Stimulated activated CD4-positive, alpha-beta T cell treated with anti-CD3 and anti-CD28 coated beads, Interleukin-15, amount 100 ng/mL, for 24 hours (primary cell): Measurements from ENCODE around the gene PDLIM5.

Source experiments
- DNase-seq: peaks from one replicate; pipeline ENCODE4 v3.0.0-alpha.2; 2020

The PDLIM5 gene

DNA sequence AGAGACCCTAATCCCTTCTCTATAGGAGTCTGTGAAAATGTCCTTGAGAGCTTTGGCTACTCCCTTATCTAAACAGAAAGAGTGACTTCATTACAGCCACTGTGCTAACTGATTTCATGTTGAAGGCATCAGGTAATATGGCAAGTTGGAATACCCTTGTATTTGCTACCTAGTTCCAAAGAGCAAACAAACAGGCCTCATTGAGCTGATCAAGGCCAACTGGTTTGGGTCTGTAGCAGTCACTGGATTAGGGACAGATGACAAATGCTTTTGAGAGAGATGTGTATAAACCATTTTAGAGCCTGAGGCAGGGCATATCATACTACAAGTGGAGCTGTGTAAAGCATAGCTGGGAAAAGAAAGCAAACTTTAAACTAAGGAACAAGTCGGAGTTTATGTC is 22.9 kb upstream of the PDLIM5 start:
- DNase-seq: no peak

DNA sequence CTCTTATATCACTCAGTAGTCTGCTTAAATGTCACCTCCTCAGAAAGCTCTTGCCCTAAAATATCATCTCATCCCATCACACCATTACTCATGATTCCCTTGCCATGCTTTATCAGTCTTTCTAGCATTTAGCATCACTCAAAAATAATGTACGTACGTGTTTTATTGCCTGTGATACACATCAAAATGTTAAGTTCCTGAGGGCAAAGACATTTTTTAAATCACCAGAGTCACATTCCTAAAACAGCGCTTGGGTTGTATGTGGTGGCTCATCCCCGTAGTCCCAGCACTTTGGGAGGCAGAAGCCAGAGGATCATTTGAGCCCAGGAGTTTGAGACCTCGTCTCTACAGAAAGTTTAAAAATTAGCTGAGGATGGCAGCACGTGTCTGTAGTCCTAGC is 21.3 kb upstream of the PDLIM5 start:
- no peak for DNase-seq

DNA sequence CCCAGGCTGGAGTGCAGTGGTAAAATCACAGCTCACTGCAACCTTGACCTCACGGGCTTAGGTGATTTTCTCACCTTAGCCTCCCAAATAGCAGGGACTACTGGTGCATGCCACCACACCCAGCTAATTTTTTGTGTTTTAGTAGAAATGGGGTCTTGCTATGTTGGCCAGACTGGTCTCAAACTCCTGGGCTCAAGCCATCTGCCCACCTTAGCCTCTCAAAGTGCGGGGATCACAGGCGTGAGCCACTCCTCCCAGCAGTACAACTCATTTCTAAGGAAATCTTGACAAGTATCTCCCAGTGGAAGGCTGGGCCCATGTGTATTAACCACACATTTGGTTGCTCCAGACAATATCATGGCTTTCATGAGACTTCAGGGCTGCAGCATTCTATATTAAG is 20.4 kb upstream of the PDLIM5 start:
- no peak for DNase-seq

DNA sequence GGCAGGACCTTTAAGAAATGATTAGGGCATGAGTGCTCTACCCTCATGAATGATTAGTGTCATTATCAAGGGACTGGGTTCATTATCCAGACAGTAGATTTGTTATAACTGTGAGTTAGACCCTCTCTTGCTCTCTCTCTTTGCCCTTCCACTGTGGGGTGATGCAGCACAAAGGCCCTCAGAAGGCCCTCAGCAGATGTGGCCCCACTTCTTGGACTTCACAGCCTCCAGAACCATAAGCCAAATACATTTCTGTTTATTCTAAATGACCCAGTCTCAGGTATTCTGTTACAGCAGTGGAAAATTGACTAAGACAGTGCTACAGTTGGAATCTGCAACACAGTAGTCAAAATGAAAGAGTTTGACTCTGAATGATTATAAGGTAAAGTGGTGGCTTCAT is 17.2 kb upstream of the PDLIM5 start:
- no peak for DNase-seq

DNA sequence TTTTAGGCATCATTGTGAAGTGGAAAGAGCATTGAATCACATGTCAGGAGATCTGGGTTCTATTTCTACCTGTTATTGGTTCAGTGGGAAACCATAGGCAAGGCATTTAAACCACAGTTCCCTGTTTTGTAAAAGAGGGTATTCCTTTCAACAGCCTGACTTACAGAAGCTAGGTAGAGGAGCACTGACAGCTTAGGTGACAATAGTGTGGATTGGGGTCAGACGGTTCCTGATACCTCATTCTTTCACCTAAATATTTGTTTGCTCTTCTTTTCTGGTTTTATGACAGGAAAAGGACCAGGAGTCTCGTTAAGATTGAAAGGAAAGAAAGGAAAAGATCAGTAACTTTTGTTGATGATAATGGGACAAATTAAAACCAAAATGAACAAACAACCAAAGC is 15.9 kb upstream of the PDLIM5 start:
- no peak for DNase-seq

DNA sequence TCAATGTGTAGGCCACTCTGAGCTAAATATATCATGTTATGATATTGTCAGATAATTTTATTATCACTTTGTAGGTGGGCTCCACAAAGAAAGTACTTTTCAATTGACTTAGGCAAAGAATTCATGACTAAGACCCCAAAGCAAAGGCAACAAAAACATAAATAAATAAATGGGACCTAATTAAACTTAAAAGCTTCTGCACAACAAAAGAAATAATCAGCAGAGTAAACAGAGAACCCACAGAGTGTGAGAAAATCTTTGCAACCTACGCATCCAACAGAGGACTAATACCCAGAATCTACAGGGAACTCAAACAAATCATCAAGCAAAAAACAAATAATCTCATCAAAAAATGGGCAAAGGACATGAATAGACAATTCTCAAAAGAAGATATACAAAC is 15.2 kb upstream of the PDLIM5 start:
- no peak for DNase-seq

DNA sequence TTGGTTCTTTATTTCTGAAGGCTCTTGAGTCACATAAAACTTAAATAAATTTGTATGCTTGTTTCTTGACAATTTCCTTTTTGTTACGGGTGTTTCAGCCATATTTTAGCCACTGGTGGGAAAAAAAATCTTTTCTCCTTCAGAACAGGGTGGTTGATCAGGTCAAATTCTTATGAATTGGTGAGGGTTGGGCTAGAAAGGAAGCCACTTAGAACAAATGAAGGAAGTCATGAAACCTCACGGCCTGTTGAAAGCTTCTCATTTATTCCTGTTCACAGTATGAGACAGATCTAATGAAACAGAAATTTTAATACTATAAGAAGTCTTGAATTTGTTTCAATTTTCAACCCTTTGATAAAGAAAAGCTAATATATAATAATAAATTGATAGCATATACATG is 12.1 kb upstream of the PDLIM5 start:
- no peak for DNase-seq

DNA sequence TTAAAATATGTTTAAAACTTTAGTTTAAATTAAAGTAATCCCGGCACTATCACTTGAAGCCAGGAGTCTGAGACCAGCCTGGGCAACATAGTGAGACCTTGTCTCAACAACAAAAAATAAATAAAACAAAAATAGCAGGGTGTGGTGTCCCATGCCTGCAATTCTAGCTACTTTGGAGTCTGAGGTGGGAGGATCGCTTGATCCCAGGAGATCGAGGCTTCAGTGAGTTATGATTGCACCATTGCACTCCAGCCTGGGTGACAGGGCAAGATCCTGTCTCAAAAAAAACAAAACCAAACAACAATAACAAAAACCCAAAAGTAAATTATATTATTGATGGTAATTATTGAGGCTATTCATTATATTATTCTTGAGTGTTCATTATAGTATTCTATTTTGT is 9.9 kb upstream of the PDLIM5 start:
- no peak for DNase-seq

DNA sequence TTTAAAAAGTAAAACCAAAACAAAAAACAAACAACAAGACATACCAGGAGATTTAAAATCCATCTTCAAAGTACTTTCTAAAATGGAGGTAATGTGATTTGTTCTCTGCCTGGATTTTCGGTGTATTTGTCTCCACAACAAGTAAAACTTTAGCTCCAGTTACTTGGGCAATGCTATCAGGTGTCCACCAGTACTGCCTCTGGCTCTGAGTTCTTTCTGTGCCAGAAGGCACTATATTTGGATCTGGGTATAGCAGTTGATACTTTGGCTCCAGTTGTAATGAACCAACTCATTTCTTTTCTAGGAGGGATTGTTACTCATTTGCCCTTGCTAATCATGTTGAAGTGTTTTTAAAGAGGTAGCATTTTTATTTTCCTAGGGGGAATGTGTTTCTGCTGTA is 9.5 kb upstream of the PDLIM5 start:
- no peak for DNase-seq

DNA sequence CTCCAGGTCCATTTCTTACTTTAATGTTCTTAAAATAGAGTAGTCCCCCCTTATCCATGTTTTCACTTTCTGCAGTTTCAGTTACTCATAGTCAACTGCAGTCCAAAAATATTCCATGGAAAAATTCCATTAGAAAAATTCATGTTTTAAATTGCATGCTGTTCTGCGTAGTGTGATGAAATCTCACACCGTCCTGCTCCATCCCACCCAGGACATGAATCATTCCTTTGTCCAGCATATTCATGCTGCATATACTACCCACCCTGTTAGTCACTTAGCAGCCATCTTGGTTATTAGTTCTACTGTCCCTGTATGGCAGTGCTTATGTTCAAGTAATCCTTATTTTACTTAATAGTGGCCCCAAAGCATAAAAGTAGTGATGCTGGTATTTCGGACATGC is 5.4 kb upstream of the PDLIM5 start:
- no peak for DNase-seq

DNA sequence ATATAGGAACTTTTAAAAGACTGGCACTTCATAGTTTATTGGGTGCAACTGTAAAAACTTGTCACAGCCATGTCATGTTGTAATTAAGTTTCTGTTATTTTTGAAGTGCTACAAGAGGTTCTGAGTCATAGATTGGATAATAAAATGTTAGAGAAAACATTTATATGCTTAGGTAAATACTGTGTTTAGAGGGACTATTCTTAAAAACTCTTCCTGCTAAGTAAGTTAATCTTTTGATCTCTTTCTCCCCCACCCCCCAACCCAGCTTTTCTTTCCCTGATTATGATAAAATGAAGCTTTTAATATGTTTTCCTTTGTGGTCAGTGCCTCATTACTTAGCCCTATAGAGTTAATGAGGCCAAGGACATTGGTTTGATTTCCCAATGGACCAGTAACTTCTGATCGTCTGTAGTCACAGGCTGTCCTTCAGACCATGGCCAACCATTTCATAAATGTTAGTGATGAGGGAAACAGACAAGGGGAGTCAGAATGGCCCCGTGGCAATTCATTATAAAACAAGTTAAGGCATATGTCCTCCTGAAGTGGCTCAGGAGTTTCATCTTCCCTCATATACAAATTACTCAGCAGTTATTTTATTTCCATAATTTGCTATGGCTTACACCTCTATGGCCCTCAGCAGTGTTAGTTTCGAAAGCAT is 3.9 kb upstream of the PDLIM5 start:
- no peak for DNase-seq

DNA sequence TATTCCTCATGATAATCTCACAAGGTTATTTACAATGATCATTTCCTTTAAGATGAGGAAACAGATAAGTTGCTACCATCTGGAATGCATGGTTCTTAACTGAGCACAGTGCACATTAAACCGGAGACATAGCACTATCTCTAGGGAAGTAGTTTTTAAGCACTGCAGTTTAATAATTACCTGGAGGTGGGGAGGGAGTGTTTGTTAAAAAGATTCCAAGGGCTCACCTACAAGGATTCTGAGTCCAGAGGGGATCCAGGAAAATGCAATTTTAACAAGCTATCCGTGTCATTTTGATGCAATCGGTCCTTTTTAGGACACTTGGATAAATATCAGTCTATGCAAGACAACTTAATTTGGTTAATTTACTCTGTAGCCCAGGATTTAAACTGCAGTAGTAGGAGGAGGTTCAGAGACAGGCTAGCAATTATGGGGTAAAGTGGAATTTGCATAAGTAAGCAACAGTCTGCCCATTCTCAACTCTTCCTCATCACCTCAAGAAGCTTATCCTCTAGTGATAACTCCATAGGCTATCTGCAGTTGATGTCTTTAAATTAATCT is 2.8 kb upstream of the PDLIM5 start:
- no peak for DNase-seq

DNA sequence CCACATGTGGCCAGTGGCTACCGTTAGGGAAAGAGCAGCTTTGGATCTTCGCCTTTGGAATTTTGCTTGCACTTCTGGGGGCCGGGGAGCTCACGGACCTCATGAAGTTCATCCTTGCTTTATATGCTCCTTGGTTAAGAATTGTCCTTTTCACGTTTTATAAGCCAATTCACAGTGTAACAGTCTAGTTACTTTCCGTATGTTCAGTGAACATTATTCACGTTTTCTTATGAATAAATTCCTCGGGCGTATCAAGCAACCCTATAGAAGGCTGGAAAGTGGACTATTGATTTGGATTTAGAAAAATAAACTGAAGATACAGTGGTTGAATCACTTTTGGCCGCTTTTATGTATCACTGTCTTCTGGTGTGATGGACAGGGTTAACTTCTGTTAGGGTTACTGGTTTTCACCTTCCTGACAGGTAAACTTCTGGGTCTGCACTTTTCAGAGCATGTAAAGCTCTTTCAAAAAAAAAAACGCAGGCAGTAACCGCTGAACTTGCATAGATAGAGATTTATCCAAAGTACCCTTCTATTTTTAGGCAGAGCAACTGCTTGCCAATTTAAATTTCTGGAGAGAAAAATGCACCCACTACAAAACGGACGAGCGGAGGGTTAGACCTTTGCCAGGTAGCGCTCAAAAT is 569 bp upstream of the PDLIM5 start:
- DNase-seq: no peak

DNA sequence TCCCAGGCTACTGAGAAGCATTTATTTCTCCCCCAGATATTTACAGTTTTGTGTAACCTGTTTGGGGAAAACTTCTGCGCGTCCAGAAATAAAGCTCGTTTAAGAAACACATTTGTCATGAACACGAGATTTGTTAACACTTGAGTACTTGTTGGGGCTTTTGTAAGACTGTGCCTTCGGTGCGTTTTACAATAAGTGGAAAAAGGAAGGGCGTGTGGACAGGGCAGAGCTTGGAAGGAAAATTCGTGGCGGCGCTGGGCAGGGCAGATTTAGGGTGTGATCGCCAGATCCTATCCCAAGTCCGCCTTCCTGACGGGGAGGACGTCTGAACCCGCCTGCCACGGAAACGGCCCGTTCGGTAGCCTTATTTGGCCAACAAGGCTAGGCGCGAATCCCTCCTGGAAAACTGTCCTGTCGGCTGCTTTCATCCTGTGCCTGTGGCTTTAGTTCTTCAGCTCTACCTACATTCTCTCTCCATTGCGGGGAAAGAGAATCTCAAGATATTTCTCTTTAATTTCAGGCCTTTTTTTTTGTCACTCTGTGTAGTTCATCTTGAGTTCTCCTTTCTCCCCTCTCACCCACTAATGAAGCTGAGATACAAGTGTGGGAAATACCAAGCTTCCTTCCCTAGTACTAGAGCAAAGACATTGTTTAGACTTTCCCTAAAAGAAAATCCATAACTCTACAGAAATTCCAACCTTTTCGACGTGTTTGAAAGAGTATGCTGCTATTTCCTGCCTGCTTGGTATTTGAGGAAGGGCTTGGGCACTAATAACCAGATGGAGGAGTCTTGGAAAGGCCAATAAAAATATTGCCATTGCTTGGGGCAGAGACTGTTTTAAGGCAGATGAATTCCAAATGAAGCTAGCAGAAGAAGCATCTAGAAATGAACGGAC is 982 bp downstream of the PDLIM5 start:
- peak; percentile 41 for DNase-seq

DNA sequence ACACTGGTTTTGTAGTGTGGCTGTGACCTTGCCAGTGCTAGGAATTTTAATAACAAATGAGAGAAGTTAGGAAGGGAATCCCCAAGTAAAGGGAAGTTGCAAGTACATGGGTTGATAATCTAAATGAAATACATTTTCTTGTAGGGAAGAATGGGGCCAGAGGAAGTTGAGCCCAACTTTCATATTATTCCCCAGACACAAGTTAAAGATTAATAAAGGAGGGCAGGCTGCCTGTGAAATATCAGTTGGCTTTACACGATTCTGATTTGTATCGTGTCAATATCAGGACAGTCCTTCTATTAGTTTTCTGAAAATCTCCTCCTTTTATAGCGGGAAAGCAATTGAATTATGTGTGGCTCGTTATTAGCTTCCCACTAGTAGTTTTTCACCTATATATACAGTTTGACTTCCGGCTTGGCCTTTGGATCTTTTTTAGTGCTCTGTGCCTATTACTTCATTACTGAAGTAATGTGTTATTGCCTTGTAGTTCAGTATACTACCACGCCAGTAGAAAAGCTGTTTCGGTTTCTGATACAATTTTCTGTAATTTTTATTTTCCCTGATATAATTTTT is 1.7 kb downstream of the PDLIM5 start:
- DNase-seq: no peak

DNA sequence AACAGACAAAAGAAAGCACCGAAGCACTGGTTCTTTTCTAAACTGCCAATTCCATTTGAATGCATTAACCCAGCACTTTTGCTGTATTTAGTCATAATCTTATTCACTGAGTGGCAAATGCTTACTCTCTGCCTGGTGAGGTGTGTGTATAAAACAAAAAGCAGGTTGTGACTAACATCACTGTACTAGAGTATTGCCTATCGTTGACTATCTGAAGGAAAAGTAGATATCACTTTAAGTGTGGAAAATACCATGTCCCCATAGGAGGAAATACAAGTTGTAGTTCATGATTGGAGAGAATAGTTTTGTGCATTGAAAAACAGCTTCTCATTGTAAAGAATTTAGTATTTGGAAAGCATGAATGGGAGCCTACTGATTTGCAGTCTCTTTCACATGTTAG is 2.7 kb downstream of the PDLIM5 start:
- DNase-seq: no peak

DNA sequence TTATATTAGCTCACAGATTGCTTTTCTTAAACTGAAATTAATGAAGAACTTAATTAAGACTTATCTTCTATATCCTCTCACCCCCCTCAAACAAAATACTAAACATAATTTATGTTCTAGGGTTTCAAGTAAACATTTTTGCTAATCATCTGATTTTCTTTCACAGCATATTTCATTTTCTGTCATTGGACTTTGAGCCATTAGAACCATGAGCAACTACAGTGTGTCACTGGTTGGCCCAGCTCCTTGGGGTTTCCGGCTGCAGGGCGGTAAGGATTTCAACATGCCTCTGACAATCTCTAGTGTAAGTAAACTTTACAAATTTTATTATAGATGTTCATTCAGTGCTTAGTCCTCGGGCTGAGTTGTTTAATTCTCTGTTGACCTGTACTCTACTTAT is 3.3 kb downstream of the PDLIM5 start:
- DNase-seq: no peak

DNA sequence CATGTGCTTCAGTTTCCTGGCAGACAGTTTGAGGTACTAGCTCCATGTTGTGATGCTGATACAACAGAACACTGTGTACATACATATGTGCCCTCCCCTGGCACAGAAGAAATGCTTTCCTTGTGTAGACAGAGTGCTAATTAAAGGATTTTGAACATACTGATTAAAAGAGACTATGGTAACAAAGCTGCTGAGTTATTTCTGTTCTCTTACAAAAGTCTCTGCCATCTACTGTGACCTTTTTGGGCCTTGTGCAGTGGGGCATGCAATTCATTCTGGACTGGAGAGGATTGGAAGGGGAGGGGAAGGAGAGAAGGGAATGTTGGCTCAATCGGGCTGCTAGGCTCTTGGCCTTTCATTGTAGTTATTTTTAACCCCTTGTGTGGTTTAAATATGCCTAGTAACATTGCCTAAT is 6.0 kb downstream of the PDLIM5 start:
- DNase-seq: no peak

DNA sequence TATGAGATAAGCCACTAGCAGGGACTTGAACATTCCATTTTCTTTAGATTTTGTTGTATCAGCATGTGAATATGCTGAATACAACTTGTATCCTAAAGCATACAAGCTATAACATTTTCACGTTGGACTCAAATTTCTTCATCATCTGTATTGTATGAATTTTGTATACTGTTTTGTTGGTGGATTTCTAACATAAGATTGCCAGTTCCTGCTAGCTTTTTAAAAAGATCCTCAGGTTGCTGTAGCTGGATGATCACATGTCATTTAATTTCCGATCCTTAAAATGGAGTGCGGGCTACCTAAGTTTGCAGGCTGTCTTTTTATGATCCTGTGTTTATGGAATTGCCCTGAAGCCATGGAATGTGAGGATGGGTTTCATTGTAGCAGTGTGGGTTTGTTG is 6.9 kb downstream of the PDLIM5 start:
- DNase-seq: no peak

DNA sequence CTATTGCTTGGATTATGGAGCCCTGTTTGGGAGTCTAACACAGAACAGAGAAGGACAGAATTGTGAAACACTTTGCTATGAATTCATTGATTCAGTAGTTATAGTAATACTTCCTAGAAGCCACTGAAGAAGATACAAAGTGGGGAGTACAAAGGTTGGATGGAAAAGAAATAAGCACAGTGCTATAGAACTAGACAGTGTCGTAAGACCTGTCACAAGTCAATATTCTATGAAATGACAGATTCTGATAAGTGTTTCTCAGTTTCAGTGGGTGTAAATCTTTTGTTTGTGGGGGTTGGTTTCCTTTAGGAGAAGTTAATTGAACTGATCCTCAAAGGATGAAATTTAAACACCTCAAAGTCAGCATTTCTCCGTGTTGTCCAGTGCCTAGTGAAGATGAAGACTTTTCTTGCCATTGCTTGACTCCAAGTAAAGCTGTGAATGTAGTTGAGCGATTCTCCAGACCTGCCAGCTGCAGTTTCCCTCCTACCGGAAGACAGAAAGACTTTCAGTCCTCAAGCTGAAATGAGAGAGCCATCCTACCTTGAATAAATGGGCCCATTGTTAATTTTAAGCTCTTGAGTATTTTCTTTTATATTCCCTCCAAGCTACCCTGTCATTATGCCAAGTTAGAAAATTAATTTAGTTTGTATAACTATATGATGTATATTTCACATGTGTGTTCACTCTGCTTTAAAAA is 7.9 kb downstream of the PDLIM5 start:
- no peak for DNase-seq

DNA sequence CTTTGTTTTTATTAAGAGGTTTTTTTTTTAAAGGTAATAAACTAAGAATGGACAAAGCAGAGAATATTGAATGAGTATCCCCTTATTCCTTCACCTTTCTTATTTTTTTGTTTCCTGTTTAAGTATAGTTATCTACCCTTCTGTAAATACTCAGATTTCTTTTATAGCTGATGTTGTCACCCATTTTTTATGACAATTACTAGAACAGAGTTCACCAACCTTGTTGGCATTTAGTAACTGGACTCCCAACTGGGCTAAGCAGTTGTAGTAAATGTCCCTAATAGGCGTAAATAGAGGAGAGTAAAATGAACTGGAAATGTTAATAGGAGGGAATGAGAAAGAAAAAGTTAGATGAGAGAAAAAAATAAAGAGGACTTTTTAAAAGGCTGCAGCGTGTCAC is 9.8 kb downstream of the PDLIM5 start:
- DNase-seq: no peak

DNA sequence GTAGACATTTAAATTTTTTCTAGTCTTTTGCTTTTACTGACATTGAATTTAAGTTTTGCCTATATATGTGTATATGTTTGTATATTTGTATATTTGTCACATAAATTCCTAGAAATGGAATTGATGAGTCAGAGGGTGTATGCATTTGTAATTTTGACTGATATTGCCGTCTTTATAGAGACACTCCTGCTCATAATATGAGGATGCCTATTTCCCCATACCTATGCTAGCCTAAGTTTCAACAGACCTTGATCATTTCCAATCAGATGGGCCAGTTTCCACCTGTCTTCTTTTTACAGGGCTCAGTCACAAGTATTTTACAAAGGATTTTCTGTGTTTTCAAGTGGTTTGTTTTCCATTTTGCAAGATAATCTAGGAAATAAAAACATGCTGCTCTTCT is 10.8 kb downstream of the PDLIM5 start:
- no peak for DNase-seq

DNA sequence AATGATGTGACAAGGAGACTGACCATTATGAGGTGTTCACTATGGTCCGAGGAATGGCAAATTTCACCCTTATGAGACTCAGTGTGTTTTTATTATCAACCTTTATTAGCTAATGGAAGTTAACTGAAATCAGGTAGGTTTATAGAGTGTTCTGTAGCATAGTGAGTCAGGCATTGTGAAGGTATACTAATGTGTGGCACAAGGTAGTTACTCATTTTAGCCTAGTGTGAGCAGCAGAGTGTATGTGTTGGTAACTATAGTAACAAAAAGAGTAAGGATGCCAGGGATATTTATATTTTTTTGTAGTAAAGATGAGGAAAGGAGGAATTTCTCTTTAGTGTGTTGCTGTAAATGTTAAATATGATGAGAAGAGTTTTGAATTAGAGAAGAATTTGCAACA is 12.0 kb downstream of the PDLIM5 start:
- no peak for DNase-seq
